H1 (cell line): ENCODE results near the gene RIPOR3. TPM values are rescaled to one million over a fixed set of nuclear protein-coding genes. Genes with fewer than 3 reads are reported as not detected.

Experiments
- CTCF ChIA-PET: fragments of 300-600 bp; sonication (Branson Sonifier 250); formaldehyde crosslinking; loops from one replicate; lab custom pipeline; 2021; ENCODE audit not compliant: partially characterized antibody; lab: Charles Lee
- POLR2A ChIA-PET: fragments of 300-600 bp; sonication (Branson Sonifier 250); formaldehyde crosslinking; loops from one replicate; lab custom pipeline; 2021; ENCODE audit warnings: inconsistent platforms; ENCODE audit not compliant: partially characterized antibody; lab: Charles Lee
- DNase-seq, 2 experiments: peaks; one replicate each; pipeline versions ENCODE4 v3.0.0 to v3.0.0-alpha.2; 2010 to 2022; ENCODE audit warnings: low spot score in 2 of 2, low read depth in 1 of 2, mixed read lengths in 1 of 2
- FAIRE-seq: peaks from 2 replicates; lab custom pipeline; 2011; peaks lifted over from hg19 to GRCh38; lab: Jason Lieb, UNC
- H2AFZ ChIP-seq: 2 replicates; pipeline ENCODE4 v1.8.1; 2012; ENCODE audit warnings: low read length, inconsistent platforms
- H2AK5ac ChIP-seq: 2 replicates; pipeline ENCODE4 v1.6.1; 2013; ENCODE audit warnings: low read depth, low read length
- H2BK120ac ChIP-seq: replicated peaks from 2 replicates; pipeline ENCODE3; 2013; ENCODE audit warnings: low read depth, low read length, inconsistent platforms
- H2BK12ac ChIP-seq: 2 replicates; pipeline ENCODE4 v1.6.1; 2013; ENCODE audit warnings: low read depth, low read length
- H2BK15ac ChIP-seq: 2 replicates; pipeline ENCODE4 v1.6.1; 2013; ENCODE audit warnings: low read length
- H2BK20ac ChIP-seq: 2 replicates; pipeline ENCODE4 v1.6.1; 2013; ENCODE audit warnings: low read length
- H2BK5ac ChIP-seq: 2 replicates; pipeline ENCODE4 v1.6.1; 2013; ENCODE audit warnings: low read depth, low read length
- H3K14ac ChIP-seq: 2 replicates; pipeline ENCODE4 v1.6.1; 2013; ENCODE audit warnings: inconsistent platforms; ENCODE audit not compliant: insufficient read length
- H3K18ac ChIP-seq: 2 replicates; pipeline ENCODE4 v1.6.1; 2013; ENCODE audit warnings: low read length; ENCODE audit errors: extremely low read depth
- H3K23ac ChIP-seq: 2 replicates; pipeline ENCODE4 v1.6.1; 2013; ENCODE audit warnings: inconsistent platforms; ENCODE audit not compliant: insufficient read length
- H3K23me2 ChIP-seq: 2 replicates; pipeline ENCODE4 v1.6.1; 2013; ENCODE audit warnings: low read depth, low read length
- H3K27ac ChIP-seq: 2 replicates; pipeline ENCODE4 v1.6.1; 2011; ENCODE audit warnings: low read depth, low read length, inconsistent platforms
- H3K27me3 ChIP-seq, 4 experiments: replicated peaks in 1 of 4; 1 replicate in 1 of 4; 2 replicates in 3 of 4; pipeline versions ENCODE4 v1.6.1 to v1.8.1; 2011 to 2013; ENCODE audit warnings: low read length in 3 of 4, mild to moderate bottlenecking in 3 of 4, inconsistent platforms in 2 of 4, mixed read lengths in 2 of 4, moderate library complexity in 1 of 4; ENCODE audit not compliant: control insufficient read depth in 3 of 4, insufficient read depth in 3 of 4; ENCODE audit errors: extremely low read depth in 1 of 4
- H3K36me3 ChIP-seq, 4 experiments: 2 replicates each; pipeline versions ENCODE4 v1.6.1 to v1.8.1; 2011 to 2013; ENCODE audit warnings: mild to moderate bottlenecking in 4 of 4, low read length in 3 of 4, moderate library complexity in 2 of 4, control low read depth in 1 of 4, inconsistent platforms in 1 of 4; ENCODE audit not compliant: insufficient read depth in 4 of 4, control insufficient read depth in 2 of 4
- H3K4ac ChIP-seq: replicated peaks from 2 replicates; pipeline ENCODE3; 2013; ENCODE audit warnings: low read length, low read depth, mixed read lengths, inconsistent platforms; ENCODE audit not compliant: insufficient read length
- H3K4me1 ChIP-seq, 4 experiments: replicated peaks in 1 of 4; 1 replicate in 1 of 4; 2 replicates in 3 of 4; pipeline versions ENCODE4 v1.6.1 to v1.8.1; 2011 to 2013; ENCODE audit warnings: low read length in 3 of 4, inconsistent platforms in 2 of 4, mixed read lengths in 1 of 4; ENCODE audit not compliant: insufficient read depth in 4 of 4, control insufficient read depth in 3 of 4
- H3K4me2 ChIP-seq, 2 experiments: 2 replicates each; pipeline versions ENCODE4 v1.6.1 to v1.8.1; 2011 to 2013; ENCODE audit warnings: low read depth in 2 of 2, low read length in 2 of 2, control low read depth in 1 of 2, inconsistent platforms in 1 of 2, mild to moderate bottlenecking in 1 of 2; ENCODE audit not compliant: insufficient read depth in 1 of 2
- H3K4me3 ChIP-seq, 4 experiments: fragments of 200-600, 300-600 bp in 1 of 4; sonication (generic), shearing (Covaris generic), sonication (Bioruptor Twin) in 1 of 4; 2 replicates each; pipeline versions ENCODE4 v1.5.1 to v1.8.1; 2011 to 2016; ENCODE audit warnings: low read length in 4 of 4, low read depth in 3 of 4, control low read depth in 2 of 4, inconsistent platforms in 2 of 4, mild to moderate bottlenecking in 2 of 4, mixed read lengths in 1 of 4, moderate library complexity in 1 of 4; ENCODE audit not compliant: insufficient read depth in 2 of 4; ENCODE audit errors: extremely low read depth in 1 of 4
- H3K56ac ChIP-seq: replicated peaks from 2 replicates; pipeline ENCODE3; 2013; ENCODE audit warnings: low read depth, mild to moderate bottlenecking, mixed read lengths, low read length, inconsistent platforms; ENCODE audit not compliant: insufficient read length
- H3K79me1 ChIP-seq: 2 replicates; pipeline ENCODE4 v1.6.1; 2013; ENCODE audit warnings: low read depth, low read length, control low read depth
- H3K79me2 ChIP-seq, 2 experiments: 2 replicates each; pipeline versions ENCODE4 v1.6.1 to v1.8.1; 2012 to 2013; ENCODE audit warnings: low read length in 2 of 2, mild to moderate bottlenecking in 2 of 2, inconsistent platforms in 1 of 2; ENCODE audit not compliant: insufficient read depth in 2 of 2, control insufficient read depth in 1 of 2
- H3K9ac ChIP-seq, 4 experiments: replicated peaks in 1 of 4; 1 replicate in 1 of 4; 2 replicates in 3 of 4; pipeline versions ENCODE4 v1.6.1 to v1.8.1; 2011 to 2013; ENCODE audit warnings: low read depth in 3 of 4, low read length in 3 of 4, control low read depth in 2 of 4, mild to moderate bottlenecking in 2 of 4, moderate library complexity in 2 of 4, inconsistent platforms in 1 of 4; ENCODE audit errors: extremely low read depth in 1 of 4
- H3K9me3 ChIP-seq, 2 experiments: 2 replicates each; pipeline versions ENCODE4 v1.6.1 to v1.8.1; 2012 to 2013; ENCODE audit warnings: mild to moderate bottlenecking in 2 of 2, moderate library complexity in 2 of 2, control low read depth in 1 of 2, inconsistent platforms in 1 of 2, low read depth in 1 of 2, low read length in 1 of 2, mixed read lengths in 1 of 2; ENCODE audit not compliant: insufficient read depth in 2 of 2
- H4K20me1 ChIP-seq, 2 experiments: replicated peaks in 1 of 2; 2 replicates each; pipeline versions ENCODE3 to v1.8.1; 2011 to 2013; ENCODE audit warnings: inconsistent platforms in 2 of 2, low read length in 2 of 2, mild to moderate bottlenecking in 1 of 2; ENCODE audit not compliant: insufficient read depth in 2 of 2, control insufficient read depth in 1 of 2
- H4K5ac ChIP-seq: 2 replicates; pipeline ENCODE4 v1.6.1; 2013; ENCODE audit warnings: low read length, low read depth, mixed read lengths, inconsistent platforms; ENCODE audit not compliant: insufficient read length
- H4K8ac ChIP-seq: 2 replicates; pipeline ENCODE4 v1.8.0; 2013; ENCODE audit warnings: mild to moderate bottlenecking, moderate library complexity, low read length, inconsistent platforms; ENCODE audit not compliant: insufficient read depth; ENCODE audit errors: extremely low read depth
- H4K91ac ChIP-seq: replicated peaks from 2 replicates; pipeline ENCODE3; 2013; ENCODE audit warnings: low read length, mixed read lengths, inconsistent platforms; ENCODE audit not compliant: insufficient read length
- BACH1 ChIP-seq: IDR thresholded peaks from 2 replicates; pipeline ENCODE4 v1.6.1; 2012; ENCODE audit warnings: low read length, improper control_type of control experiment
- CBX5 ChIP-seq: fragments of 300-800, 300-1000 bp; sonication (generic); IDR thresholded peaks from 2 replicates; pipeline ENCODE4 v1.7.1; 2016; ENCODE audit warnings: antibody characterized with exemption, low read length, low read depth
- CTCF ChIP-seq, 3 experiments: IDR thresholded peaks; 1 replicate in 2 of 3; 2 replicates in 1 of 3; pipeline versions ENCODE4 v1.5.1 to v1.6.1; 2011; ENCODE audit warnings: low read length in 3 of 3, mild to moderate bottlenecking in 3 of 3, inconsistent platforms in 2 of 3, low read depth in 1 of 3, moderate library complexity in 1 of 3; ENCODE audit not compliant: insufficient read depth in 1 of 3; ENCODE audit errors: control extremely low read depth in 1 of 3
- JUND ChIP-seq: IDR thresholded peaks from 2 replicates; pipeline ENCODE4 v1.6.1; 2011; ENCODE audit warnings: mild to moderate bottlenecking, improper control_type of control experiment, low read length
- RBBP5 ChIP-seq: IDR thresholded peaks from 2 replicates; pipeline ENCODE4 v1.7.1; 2012; ENCODE audit warnings: low read depth, mild to moderate bottlenecking, inconsistent platforms, low read length, moderate library complexity, borderline replicate concordance
- RNF2 ChIP-seq: fragments of 200-900, 300-1000 bp; sonication (generic); IDR thresholded peaks from 2 replicates; pipeline ENCODE4 v1.7.1; 2016; ENCODE audit warnings: borderline replicate concordance, low read depth, mild to moderate bottlenecking, antibody characterized with exemption, low read length; ENCODE audit not compliant: poor library complexity, severe bottlenecking; ENCODE audit errors: missing control alignments
- SRF ChIP-seq: IDR thresholded peaks from 2 replicates; pipeline ENCODE4 v1.6.1; 2011; ENCODE audit warnings: mild to moderate bottlenecking, low read depth, low read length, moderate library complexity
- YY1 ChIP-seq: IDR thresholded peaks from 2 replicates; pipeline ENCODE4 v1.6.1; 2011; ENCODE audit warnings: low read depth, mild to moderate bottlenecking, low read length
- WGBS, 2 experiments: shearing (Covaris generic) in 1 of 2; methylation state at CpG; one replicate each; pipeline versions ENCODE4 v1.1.6 to v1.1.7; 2013 to 2015; ENCODE audit warnings: low lambda C conversion rate in 2 of 2, mixed read lengths in 2 of 2, inconsistent platforms in 1 of 2, low coverage in 1 of 2, missing lambda C conversion rate in 1 of 2; ENCODE audit not compliant: insufficient replicate concordance in 2 of 2, insufficient coverage in 1 of 2, insufficient read length in 1 of 2; ENCODE audit errors: extremely low coverage in 1 of 2, missing lambda C conversion rate in 1 of 2; 5-methylcytosine and 5-hydroxymethylcytosine counted together
- polyA plus RNA-seq, 7 experiments: library from polyadenylated mRNA; depleted of rRNA in 3 of 7; stranded (reverse) in 5 of 7; unstranded in 2 of 7; fragments of >200 nt in 5 of 7; fragments of 200-250 nt in 2 of 7; gene quantifications; 1 replicate in 5 of 7; 2 replicates in 1 of 7; 4 replicates in 1 of 7; pipeline versions ENCODE4 v1.2.1 to v1.2.3, GENCODE V29; 2011 to 2013; ENCODE audit warnings: missing spikeins in 2 of 7, mixed read lengths in 2 of 7
- total RNA-seq: library from RNA; stranded (reverse); fragmentation: NEBNext Ultra II Directional; extraction: Animal tissue kit (Norgen Biotek cat#: 25700); gene quantifications from 2 replicates; pipeline ENCODE4 v1.2.1, GENCODE V29; 2021

Gene RIPOR3
- total and polyA plus RNA-seq, 2 of the 8 experiments (the other 6 are each of a cell fraction or from before 2014, with no cell fraction given), result 3.6 to 4.5 TPM

GRCh38 chr20:50551288-50551687, 140.1 kb downstream of the RIPOR3 start:
- H3K18ac ChIP-seq, result no peak overlapping the region
- peaks cover 4% of the 10 kb centered on the region for H3K79me1 ChIP-seq
- no peak overlapping the region for H2BK15ac ChIP-seq
- ChIA-PET POLR2A (interaction anchor here (1.3 kb wide), 1 partner anchor 10 kb away, joined by 3 read pairs; no protein-coding TSS in a partner anchor), CTCF (interaction anchor here (0.7 to 1.5 kb wide), 3 partner anchors 13 to 48 kb away, joined by 3 read pairs; no protein-coding TSS in a partner anchor)
- no peaks in the 10 kb centered on the region for H3K36me3 ChIP-seq
- no peak overlapping the region for H3K4me3 ChIP-seq
- FAIRE-seq, result no peak
- H3K27ac ChIP-seq, result no peak overlapping the region
- H3K27me3 ChIP-seq, result no peaks in the 10 kb centered on the region
- no peaks in the 10 kb centered on the region for H3K9me3 ChIP-seq
- H3K9ac ChIP-seq, result no peak overlapping the region
- 90% methylated on average over 4 of the region's 4 CpGs; no CpG with 5 or more reads in 1 of the 2 experiments for WGBS, 2 experiments
- no peak overlapping the region for H2BK120ac ChIP-seq
- H4K8ac ChIP-seq, result no peak overlapping the region
- DNase-seq, result no peak
- no peak overlapping the region for H2BK12ac ChIP-seq
- H3K4me2 ChIP-seq, result no peak overlapping the region
- H2BK5ac ChIP-seq, result no peak overlapping the region
- H4K5ac ChIP-seq, result no peak overlapping the region
- no peak overlapping the region for H3K14ac ChIP-seq
- peaks cover 0 to 11% of the 10 kb centered on the region in 2 experiments; a peak in 2 of 4 replicates for H3K79me2 ChIP-seq
- H2BK20ac ChIP-seq, result no peak overlapping the region
- H3K4me1 ChIP-seq, result no peaks in the 10 kb centered on the region
- H4K20me1 ChIP-seq, result peaks cover 0 to 3% of the 10 kb centered on the region in 2 experiments
- H3K23me2 ChIP-seq, result peaks cover 2% of the 10 kb centered on the region; the same call in 1 of the 2 replicates
- H3K23ac ChIP-seq, result no peak overlapping the region
- H3K56ac ChIP-seq, result no peak overlapping the region
- no peak overlapping the region for H2AFZ ChIP-seq
- no peak overlapping the region for H4K91ac ChIP-seq
- H2AK5ac ChIP-seq, result no peak overlapping the region
- TF ChIP-seq CBX5 (no peak), RBBP5 (no peak), BACH1 (no peak), CTCF (IDR thresholded peaks at IDR 0.05; ENCODE audit: control extremely low read depth in 1 of 3, insufficient read depth in 1 of 3, low read depth in 1 of 3, low read length in 3 of 3) (no peak), RNF2 (no peak), SRF (no peak), YY1 (no peak), JUND (no peak)
- no peak overlapping the region for H3K4ac ChIP-seq
